ENCODE data around the gene SNX5. TPM values are rescaled to one million over a fixed set of nuclear protein-coding genes. Genes with fewer than 3 reads are reported as not detected.

The SNX5 gene
- total RNA-seq, 4 donors from 2014 or later, result 247 to 346 (median 270) TPM

- WGBS, 2 donors, result 71 to 80% methylated on average over 5 of the region's 5 CpGs
Observed at GRCh38 chr20:17933711-17934110, 34.9 kb downstream of the SNX5 start.

GRCh38 chr20:17933121-17933520, 35.5 kb downstream of the SNX5 start:
- no peak for DNase-seq
- Histone ChIP-seq H3K36me3 (no peaks in the 10 kb centered on the region), H3K4me3 (replicated peaks in 1 of 3) (no peak overlapping the region), H3K9me3 (no peaks in the 10 kb centered on the region), H3K27me3 (no peaks in the 10 kb centered on the region), H3K27ac (no peak overlapping the region), H3K4me1 (peaks cover 27 to 34% of the 10 kb centered on the region in 2 donors)
- intact Hi-C loops (cut with DNase I), result no loop called here
- WGBS, 2 donors, result 83 to 100% methylated on average over 1 of the region's 1 CpG
- TF ChIP-seq, protein P1, sequence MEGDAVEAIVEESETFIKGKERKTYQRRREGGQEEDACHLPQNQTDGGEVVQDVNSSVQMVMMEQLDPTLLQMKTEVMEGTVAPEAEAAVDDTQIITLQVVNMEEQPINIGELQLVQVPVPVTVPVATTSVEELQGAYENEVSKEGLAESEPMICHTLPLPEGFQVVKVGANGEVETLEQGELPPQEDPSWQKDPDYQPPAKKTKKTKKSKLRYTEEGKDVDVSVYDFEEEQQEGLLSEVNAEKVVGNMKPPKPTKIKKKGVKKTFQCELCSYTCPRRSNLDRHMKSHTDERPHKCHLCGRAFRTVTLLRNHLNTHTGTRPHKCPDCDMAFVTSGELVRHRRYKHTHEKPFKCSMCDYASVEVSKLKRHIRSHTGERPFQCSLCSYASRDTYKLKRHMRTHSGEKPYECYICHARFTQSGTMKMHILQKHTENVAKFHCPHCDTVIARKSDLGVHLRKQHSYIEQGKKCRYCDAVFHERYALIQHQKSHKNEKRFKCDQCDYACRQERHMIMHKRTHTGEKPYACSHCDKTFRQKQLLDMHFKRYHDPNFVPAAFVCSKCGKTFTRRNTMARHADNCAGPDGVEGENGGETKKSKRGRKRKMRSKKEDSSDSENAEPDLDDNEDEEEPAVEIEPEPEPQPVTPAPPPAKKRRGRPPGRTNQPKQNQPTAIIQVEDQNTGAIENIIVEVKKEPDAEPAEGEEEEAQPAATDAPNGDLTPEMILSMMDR (IDR thresholded peaks at IDR 0.05), result no peak
- TF ChIP-seq POLR2A (IDR thresholded peaks at IDR 0.05), result no peak

More at GRCh38 chr20:17933711-17934110, 34.9 kb downstream of the SNX5 start:
- no peak for TF ChIP-seq POLR2A (IDR thresholded peaks at IDR 0.05)
- H3K36me3 ChIP-seq, result no peaks in the 10 kb centered on the region
- no peak overlapping the region for H3K4me3 ChIP-seq (replicated peaks in 1 of 3)
- intact Hi-C loops (cut with DNase I), result no loop called here
- DNase-seq, result no peak
- H3K4me1 ChIP-seq, result peaks cover 24 to 29% of the 10 kb centered on the region in 2 donors
- H3K9me3 ChIP-seq, result no peaks in the 10 kb centered on the region
- no peaks in the 10 kb centered on the region for H3K27me3 ChIP-seq
- H3K27ac ChIP-seq, result no peak overlapping the region

- TF ChIP-seq, protein P1 (IDR thresholded peaks at IDR 0.05), result no peak
- TF ChIP-seq POLR2A (IDR thresholded peaks at IDR 0.05), result no peak
- WGBS, 2 donors, result 97 to 98% methylated on average over 5 of the region's 5 CpGs
- no peak overlapping the region for H3K4me3 ChIP-seq (replicated peaks in 1 of 3)
Observed at GRCh38 chr20:17932396-17932795, 36.2 kb downstream of the SNX5 start.

GRCh38 chr20:17931513-17931912, 37.1 kb downstream of the SNX5 start:
- Histone ChIP-seq H3K36me3 (no peaks in the 10 kb centered on the region), H3K27ac (no peak overlapping the region), H3K4me3 (replicated peaks in 1 of 3) (no peak overlapping the region), H3K9me3 (no peaks in the 10 kb centered on the region), H3K27me3 (no peaks in the 10 kb centered on the region), H3K4me1 (peaks cover 17 to 21% of the 10 kb centered on the region in 2 donors)
- TF ChIP-seq, protein P1 (IDR thresholded peaks at IDR 0.05), result no peak
- TF ChIP-seq POLR2A (IDR thresholded peaks at IDR 0.05), result no peak
- intact Hi-C loops (cut with DNase I), result no loop called here
- WGBS, 2 donors, result 80 to 100% methylated on average over 1 of the region's 1 CpG
- peak; percentile 38 to 48 for DNase-seq

More at GRCh38 chr20:17932396-17932795, 36.2 kb downstream of the SNX5 start:
- Histone ChIP-seq H3K36me3 (no peaks in the 10 kb centered on the region), H3K27me3 (no peaks in the 10 kb centered on the region), H3K9me3 (no peaks in the 10 kb centered on the region), H3K4me1 (peaks cover 26 to 30% of the 10 kb centered on the region in 2 donors), H3K27ac (no peak overlapping the region)
- intact Hi-C loops (cut with DNase I), result no loop called here
- no peak for DNase-seq

DNA sequence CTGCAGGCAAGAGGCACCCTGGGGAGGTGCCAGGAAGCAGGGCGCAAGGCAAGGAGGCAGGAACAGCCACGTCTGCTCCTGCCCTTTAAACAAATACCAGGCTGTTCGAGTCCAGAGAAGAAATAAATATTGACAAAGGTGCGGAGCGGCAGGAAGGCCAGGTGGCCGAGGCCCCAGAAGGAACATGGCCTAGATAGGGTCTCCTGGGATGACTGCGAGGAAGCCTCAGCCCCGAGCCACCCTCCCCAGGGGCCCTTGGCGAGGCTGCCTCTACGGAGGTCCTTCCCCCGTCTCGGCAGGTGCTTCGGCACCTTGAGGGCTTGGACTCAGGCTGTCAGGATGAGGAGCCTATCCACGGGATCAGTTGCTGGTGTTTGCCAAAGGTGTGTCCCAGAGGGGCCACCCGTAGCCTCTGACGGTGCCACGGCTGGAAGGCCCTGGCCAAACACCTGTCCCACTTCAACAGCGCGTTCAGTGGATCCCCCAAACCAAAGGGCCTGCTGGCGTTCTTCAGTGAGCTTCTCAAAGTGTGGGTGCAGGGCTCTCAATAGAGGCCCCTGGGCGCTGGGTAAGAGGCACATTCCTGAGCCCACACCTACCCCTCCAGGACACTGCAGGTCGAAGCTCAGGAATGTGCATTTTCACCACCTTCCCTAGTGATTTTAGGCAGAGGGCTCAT, 39.8 kb downstream of the SNX5 start:
- H3K27ac ChIP-seq, result peak overlapping the region; percentile 38 to 73 (median 59)
- H3K4me3 ChIP-seq (replicated peaks in 1 of 3), result no peak overlapping the region
- no peaks in the 10 kb centered on the region for H3K9me3 ChIP-seq
- peaks cover 16 to 17% of the 10 kb centered on the region in 2 donors for H3K4me1 ChIP-seq
- no peak for TF ChIP-seq POLR2A (IDR thresholded peaks at IDR 0.05)
- TF ChIP-seq, protein P1 (IDR thresholded peaks at IDR 0.05), result peak in 1 of 6 experiments; percentile 7
- intact Hi-C loops (cut with DNase I), result no loop called here
- H3K27me3 ChIP-seq, result no peaks in the 10 kb centered on the region
- no peaks in the 10 kb centered on the region for H3K36me3 ChIP-seq
- WGBS, 2 donors, result 59 to 79% methylated on average over 10 to 16 of the region's 22 CpGs
- peak; percentile 76 to 82 for DNase-seq
